H9 (cell line): ENCODE measurements around the gene SKIC8. TPM values are rescaled to one million over a fixed set of nuclear protein-coding genes. Genes with fewer than 3 reads are reported as not detected.

Experiments used
- DNase-seq: peaks from one replicate; pipeline ENCODE4 v3.0.0-alpha.2; 2017
- H2AFZ ChIP-seq: one replicate; pipeline ENCODE4 v1.6.1; 2013; ENCODE audit warnings: mild to moderate bottlenecking, low read length, control low read depth, moderate library complexity
- H2AK5ac ChIP-seq: 2 replicates; pipeline ENCODE4 v1.6.1; 2013; ENCODE audit warnings: low read length, control low read depth, mixed read lengths; ENCODE audit not compliant: insufficient read length
- H2BK120ac ChIP-seq: one replicate; pipeline ENCODE4 v1.6.1; 2013; ENCODE audit warnings: low read depth, mild to moderate bottlenecking, low read length, control low read depth, inconsistent platforms; ENCODE audit not compliant: poor library complexity, severe bottlenecking
- H2BK12ac ChIP-seq: 2 replicates; pipeline ENCODE4 v1.6.1; 2013; ENCODE audit warnings: low read length, control low read depth, mixed read lengths, low read depth; ENCODE audit not compliant: insufficient read length
- H2BK15ac ChIP-seq: 2 replicates; pipeline ENCODE4 v1.6.1; 2013; ENCODE audit warnings: low read depth, low read length, control low read depth
- H2BK20ac ChIP-seq: one replicate; pipeline ENCODE4 v1.6.1; 2013; ENCODE audit warnings: low read depth, mild to moderate bottlenecking, low read length, control low read depth, inconsistent platforms; ENCODE audit not compliant: poor library complexity, severe bottlenecking
- H2BK5ac ChIP-seq: 2 replicates; pipeline ENCODE4 v1.6.1; 2013; ENCODE audit warnings: low read length, control low read depth, mixed read lengths; ENCODE audit not compliant: insufficient read length
- H3K14ac ChIP-seq: 2 replicates; pipeline ENCODE4 v1.6.1; 2013; ENCODE audit warnings: low read length, control low read depth; ENCODE audit not compliant: insufficient read depth
- H3K18ac ChIP-seq: 2 replicates; pipeline ENCODE4 v1.6.1; 2013; ENCODE audit warnings: low read depth, mild to moderate bottlenecking, mixed read lengths, low read length, control low read depth; ENCODE audit not compliant: insufficient read length
- H3K23ac ChIP-seq: 2 replicates; pipeline ENCODE4 v1.6.1; 2013; ENCODE audit warnings: low read length, control low read depth, mixed read lengths, low read depth; ENCODE audit not compliant: insufficient read length
- H3K23me2 ChIP-seq: 2 replicates; pipeline ENCODE4 v1.6.1; 2013; ENCODE audit warnings: low read depth, mild to moderate bottlenecking, mixed read lengths, low read length, control low read depth; ENCODE audit not compliant: insufficient read length, poor library complexity, severe bottlenecking
- H3K27ac ChIP-seq: 2 replicates; pipeline ENCODE4 v1.5.1; 2013; ENCODE audit warnings: low read length, control low read depth, mixed read lengths, low read depth; ENCODE audit not compliant: insufficient read length
- H3K27me3 ChIP-seq: 2 replicates; pipeline ENCODE4 v1.6.1; 2013; ENCODE audit warnings: low read length, control low read depth, inconsistent platforms; ENCODE audit not compliant: insufficient read depth
- H3K4ac ChIP-seq: 2 replicates; pipeline ENCODE4 v1.6.1; 2013; ENCODE audit warnings: low read depth, mild to moderate bottlenecking, control low read depth, inconsistent platforms, low read length, moderate library complexity
- H3K4me1 ChIP-seq: 2 replicates; pipeline ENCODE4 v1.6.1; 2013; ENCODE audit warnings: low read length, control low read depth, inconsistent platforms; ENCODE audit not compliant: insufficient read depth
- H3K4me2 ChIP-seq: 2 replicates; pipeline ENCODE4 v1.6.1; 2013; ENCODE audit warnings: low read length, control low read depth, mixed read lengths; ENCODE audit not compliant: insufficient read length, insufficient read depth
- H3K56ac ChIP-seq: 2 replicates; pipeline ENCODE4 v1.6.1; 2013; ENCODE audit warnings: low read depth, mild to moderate bottlenecking, mixed read lengths, low read length, control low read depth; ENCODE audit not compliant: insufficient read length
- H3K79me1 ChIP-seq: 2 replicates; pipeline ENCODE4 v1.6.1; 2013; ENCODE audit warnings: low read depth, mild to moderate bottlenecking, moderate library complexity, low read length, control low read depth, inconsistent platforms; ENCODE audit not compliant: insufficient read depth, poor library complexity, severe bottlenecking
- H3K79me2 ChIP-seq: 2 replicates; pipeline ENCODE4 v1.6.1; 2013; ENCODE audit warnings: low read length, control low read depth, inconsistent platforms; ENCODE audit not compliant: insufficient read depth
- H3K9ac ChIP-seq: 2 replicates; pipeline ENCODE4 v1.6.1; 2013; ENCODE audit warnings: low read length, control low read depth, mixed read lengths; ENCODE audit not compliant: insufficient read length; ENCODE audit errors: extremely low read depth
- H3K9me3 ChIP-seq: one replicate; pipeline ENCODE4 v1.6.1; 2013; ENCODE audit warnings: low read depth, low read length, inconsistent platforms; ENCODE audit not compliant: control insufficient read depth
- H3T11ph ChIP-seq: one replicate; pipeline ENCODE4 v1.6.1; 2013; ENCODE audit warnings: mild to moderate bottlenecking, low read length, control low read depth, inconsistent platforms
- H4K20me1 ChIP-seq: one replicate; pipeline ENCODE4 v1.6.1; 2013; ENCODE audit not compliant: control insufficient read depth, insufficient read length, insufficient read depth
- H4K5ac ChIP-seq: 2 replicates; pipeline ENCODE4 v1.6.1; 2013; ENCODE audit warnings: low read depth, mild to moderate bottlenecking, mixed read lengths, low read length, control low read depth; ENCODE audit not compliant: insufficient read length
- H4K8ac ChIP-seq: replicated peaks from 2 replicates; pipeline ENCODE4 v1.6.1; 2013; ENCODE audit warnings: low read length, control low read depth, mixed read lengths, low read depth; ENCODE audit not compliant: insufficient read length
- H4K91ac ChIP-seq: 2 replicates; pipeline ENCODE4 v1.6.1; 2013; ENCODE audit warnings: low read depth, mild to moderate bottlenecking, moderate library complexity, mixed read lengths, low read length, control low read depth; ENCODE audit not compliant: insufficient read length
- H3K27ac Mint-ChIP-seq, 3 experiments: 2 replicates in 2 of 3; 3 replicates in 1 of 3; pipeline ENCODE4 v1.8.0; 2020 to 2021; ENCODE audit warnings: mixed read lengths in 3 of 3, mild to moderate bottlenecking in 1 of 3, moderate library complexity in 1 of 3
- H3K27me3 Mint-ChIP-seq: 2 replicates; pipeline ENCODE4 v1.8.0; 2021; ENCODE audit warnings: low read depth, mild to moderate bottlenecking, moderate library complexity, mixed read lengths
- H3K36me3 Mint-ChIP-seq, 3 experiments: 2 replicates in 2 of 3; 3 replicates in 1 of 3; pipeline ENCODE4 v1.8.0; 2020 to 2021; ENCODE audit warnings: low read depth in 3 of 3, mixed read lengths in 3 of 3; ENCODE audit not compliant: insufficient read depth in 1 of 3
- H3K4me1 Mint-ChIP-seq, 2 experiments: 2 replicates each; pipeline ENCODE4 v1.8.0; 2020; ENCODE audit warnings: mixed read lengths in 2 of 2
- H3K4me3 Mint-ChIP-seq, 2 experiments: 2 replicates in 1 of 2; 3 replicates in 1 of 2; pipeline ENCODE4 v1.8.0; 2020 to 2021; ENCODE audit warnings: mild to moderate bottlenecking in 2 of 2, mixed read lengths in 2 of 2, moderate library complexity in 1 of 2
- H3K9me3 Mint-ChIP-seq, 2 experiments: 2 replicates in 1 of 2; 3 replicates in 1 of 2; pipeline ENCODE4 v1.8.0; 2020; ENCODE audit warnings: mild to moderate bottlenecking in 2 of 2, mixed read lengths in 2 of 2, moderate library complexity in 1 of 2
- WGBS: extraction: QIAGEN DNeasy Blood & Tissue Kit; methylation state at CpG from one replicate; pipeline ENCODE4 v1.1.7; 2013; ENCODE audit warnings: missing lambda C conversion rate, low lambda C conversion rate, mixed read lengths; ENCODE audit not compliant: insufficient read length; ENCODE audit errors: extremely low coverage; 5-methylcytosine and 5-hydroxymethylcytosine counted together
- total RNA-seq: library from RNA; stranded (reverse); gene quantifications from 2 replicates; pipeline ENCODE4 v1.2.1, GENCODE V29; 2021
- TF ChIP-seq, protein P1 (sequence below): fragments of 200-600 bp; sonication (generic); conservative IDR thresholded peaks from 3 replicates; pipeline ENCODE4 v1.8.0; 2021; ENCODE audit warnings: antibody characterized with exemption, mild to moderate bottlenecking

SKIC8 gene
- total RNA-seq, 1 experiment from 2014 or later = 45.6 TPM

DNA sequence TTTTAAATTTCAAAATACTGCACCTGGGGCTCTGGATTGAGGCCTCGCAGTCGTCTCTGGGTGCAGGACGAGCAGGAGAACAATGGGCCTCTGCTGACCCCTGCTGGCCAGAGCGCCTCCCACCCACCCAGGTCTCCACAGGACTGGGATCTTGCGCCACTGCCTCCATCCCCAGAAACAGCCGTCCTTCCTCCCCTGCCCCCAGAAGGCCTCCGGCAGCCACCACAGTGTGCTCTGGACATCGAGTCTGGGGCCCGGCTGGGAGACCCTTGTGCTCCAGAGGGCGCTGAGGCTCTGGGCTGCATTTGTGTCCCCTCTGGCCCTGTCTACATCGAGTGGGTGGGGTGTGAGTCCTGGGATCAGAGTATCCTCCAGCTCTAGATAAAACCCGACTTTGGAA lies 58.4 kb downstream of the SKIC8 start:
- TF ChIP-seq, protein P1, sequence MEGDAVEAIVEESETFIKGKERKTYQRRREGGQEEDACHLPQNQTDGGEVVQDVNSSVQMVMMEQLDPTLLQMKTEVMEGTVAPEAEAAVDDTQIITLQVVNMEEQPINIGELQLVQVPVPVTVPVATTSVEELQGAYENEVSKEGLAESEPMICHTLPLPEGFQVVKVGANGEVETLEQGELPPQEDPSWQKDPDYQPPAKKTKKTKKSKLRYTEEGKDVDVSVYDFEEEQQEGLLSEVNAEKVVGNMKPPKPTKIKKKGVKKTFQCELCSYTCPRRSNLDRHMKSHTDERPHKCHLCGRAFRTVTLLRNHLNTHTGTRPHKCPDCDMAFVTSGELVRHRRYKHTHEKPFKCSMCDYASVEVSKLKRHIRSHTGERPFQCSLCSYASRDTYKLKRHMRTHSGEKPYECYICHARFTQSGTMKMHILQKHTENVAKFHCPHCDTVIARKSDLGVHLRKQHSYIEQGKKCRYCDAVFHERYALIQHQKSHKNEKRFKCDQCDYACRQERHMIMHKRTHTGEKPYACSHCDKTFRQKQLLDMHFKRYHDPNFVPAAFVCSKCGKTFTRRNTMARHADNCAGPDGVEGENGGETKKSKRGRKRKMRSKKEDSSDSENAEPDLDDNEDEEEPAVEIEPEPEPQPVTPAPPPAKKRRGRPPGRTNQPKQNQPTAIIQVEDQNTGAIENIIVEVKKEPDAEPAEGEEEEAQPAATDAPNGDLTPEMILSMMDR = peak; percentile 93
- Histone ChIP-seq H3K9ac (no peak overlapping the region), H4K20me1 (no peaks in the 10 kb centered on the region), H3T11ph (no peak overlapping the region), H3K4ac (no peak overlapping the region), H3K27me3 (no peaks in the 10 kb centered on the region), H3K23ac (no peak overlapping the region), H2BK20ac (no peak overlapping the region), H2BK12ac (no peak overlapping the region), H3K9me3 (no peaks in the 10 kb centered on the region), H2AK5ac (no peak overlapping the region), H2BK5ac (no peak overlapping the region), H3K56ac (no peak overlapping the region), H3K23me2 (no peaks in the 10 kb centered on the region), H3K79me1 (no peaks in the 10 kb centered on the region), H2BK120ac (no peak overlapping the region), H3K18ac (no peak overlapping the region), H2AFZ (no peak overlapping the region), H2BK15ac (no peak overlapping the region), H3K14ac (no peak overlapping the region), H4K91ac (no peak overlapping the region), H3K4me2 (no peak overlapping the region), H3K27ac (no peak overlapping the region), H4K8ac (no peak overlapping the region), H3K4me1 (no peaks in the 10 kb centered on the region), H4K5ac (no peak overlapping the region), H3K79me2 (no peaks in the 10 kb centered on the region)
- H3K9me3 Mint-ChIP-seq = peaks cover 0 to 3% of the 10 kb centered on the region in 2 experiments; a peak in 2 of 5 replicates
- no CpG with 5 or more reads among the region's 12 CpGs for WGBS
- H3K27ac Mint-ChIP-seq = no peak overlapping the region
- H3K4me3 Mint-ChIP-seq = no peak overlapping the region
- H3K4me1 Mint-ChIP-seq = peaks cover 19 to 27% of the 10 kb centered on the region in 2 experiments
- H3K27me3 Mint-ChIP-seq = peaks cover 6% of the 10 kb centered on the region
- no peaks in the 10 kb centered on the region; a peak in 2 of 7 replicates for H3K36me3 Mint-ChIP-seq
- DNase-seq = peak; percentile 93
